Neural crest cell (in vitro differentiated cells): Measurements from ENCODE around the gene MSANTD4. TPM values are rescaled to one million over a fixed set of nuclear protein-coding genes. Genes with fewer than 3 reads are reported as not detected.
"Not testable (repeated sequence)": the region's sequence is repeated elsewhere in the genome, so short reads cannot be mapped to it uniquely, and the experiment has no call there.

ENCODE experiments used
- DNase-seq: peaks from one replicate; pipeline ENCODE4 v3.0.0; 2021; ENCODE audit warnings: low read depth, mixed read lengths, low spot score
- H3K27ac Mint-ChIP-seq: one replicate; pipeline ENCODE4 v1.8.0; 2021; ENCODE audit warnings: mild to moderate bottlenecking, mixed read lengths; ENCODE audit not compliant: unreplicated experiment
- H3K27me3 Mint-ChIP-seq: 2 replicates; pipeline ENCODE4 v1.8.0; 2021; ENCODE audit warnings: low read depth, mild to moderate bottlenecking, mixed read lengths
- H3K36me3 Mint-ChIP-seq: 2 replicates; pipeline ENCODE4 v1.8.0; 2021; ENCODE audit warnings: low read depth, mild to moderate bottlenecking, mixed read lengths
- H3K4me1 Mint-ChIP-seq: 2 replicates; pipeline ENCODE4 v1.8.0; 2021; ENCODE audit warnings: mixed read lengths
- H3K4me3 Mint-ChIP-seq: one replicate; pipeline ENCODE4 v1.8.0; 2021; ENCODE audit warnings: mild to moderate bottlenecking, mixed read lengths
- H3K9me3 Mint-ChIP-seq: 2 replicates; pipeline ENCODE4 v1.8.0; 2021; ENCODE audit warnings: mixed read lengths
- total RNA-seq: library from RNA; stranded (reverse); gene quantifications from 2 replicates; pipeline ENCODE4 v1.2.1, GENCODE V29; 2021
- TF ChIP-seq, protein P1 (sequence below): fragments of 200-600 bp; sonication (generic); conservative IDR thresholded peaks from 2 replicates; pipeline ENCODE4 v1.5.0; 2021; ENCODE audit warnings: antibody characterized with exemption, mild to moderate bottlenecking

MSANTD4 gene
- total RNA-seq, 1 donor from 2014 or later = 21.8 TPM

DNA sequence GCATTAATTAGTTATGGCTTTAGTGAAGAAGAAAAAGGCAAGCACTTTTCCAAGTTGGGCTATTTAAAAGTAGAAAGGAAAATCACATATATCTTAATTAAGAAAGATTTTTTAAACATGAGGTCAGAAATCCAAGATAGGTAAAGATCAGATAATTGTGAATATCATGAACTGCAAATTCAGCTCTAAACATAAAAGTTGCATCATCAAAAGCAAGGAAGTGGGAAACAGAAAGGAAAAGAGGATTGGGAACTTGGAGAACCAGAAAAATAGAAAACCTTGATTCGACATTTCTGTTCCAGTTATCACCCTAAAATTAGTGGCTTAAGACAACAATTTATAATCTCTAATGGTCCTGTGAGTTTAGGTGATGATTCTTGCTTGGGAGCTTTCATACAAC, 37.6 kb upstream of the MSANTD4 start:
- Mint-ChIP-seq H3K4me3 (no peak overlapping the region), H3K9me3 (peaks cover 5% of the 10 kb centered on the region), H3K27me3 (no peaks in the 10 kb centered on the region), H3K36me3 (peaks cover 2% of the 10 kb centered on the region), H3K4me1 (peaks cover 12% of the 10 kb centered on the region), H3K27ac (no peak overlapping the region)
- TF ChIP-seq, protein P1, sequence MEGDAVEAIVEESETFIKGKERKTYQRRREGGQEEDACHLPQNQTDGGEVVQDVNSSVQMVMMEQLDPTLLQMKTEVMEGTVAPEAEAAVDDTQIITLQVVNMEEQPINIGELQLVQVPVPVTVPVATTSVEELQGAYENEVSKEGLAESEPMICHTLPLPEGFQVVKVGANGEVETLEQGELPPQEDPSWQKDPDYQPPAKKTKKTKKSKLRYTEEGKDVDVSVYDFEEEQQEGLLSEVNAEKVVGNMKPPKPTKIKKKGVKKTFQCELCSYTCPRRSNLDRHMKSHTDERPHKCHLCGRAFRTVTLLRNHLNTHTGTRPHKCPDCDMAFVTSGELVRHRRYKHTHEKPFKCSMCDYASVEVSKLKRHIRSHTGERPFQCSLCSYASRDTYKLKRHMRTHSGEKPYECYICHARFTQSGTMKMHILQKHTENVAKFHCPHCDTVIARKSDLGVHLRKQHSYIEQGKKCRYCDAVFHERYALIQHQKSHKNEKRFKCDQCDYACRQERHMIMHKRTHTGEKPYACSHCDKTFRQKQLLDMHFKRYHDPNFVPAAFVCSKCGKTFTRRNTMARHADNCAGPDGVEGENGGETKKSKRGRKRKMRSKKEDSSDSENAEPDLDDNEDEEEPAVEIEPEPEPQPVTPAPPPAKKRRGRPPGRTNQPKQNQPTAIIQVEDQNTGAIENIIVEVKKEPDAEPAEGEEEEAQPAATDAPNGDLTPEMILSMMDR = no peak
- no peak for DNase-seq

DNA sequence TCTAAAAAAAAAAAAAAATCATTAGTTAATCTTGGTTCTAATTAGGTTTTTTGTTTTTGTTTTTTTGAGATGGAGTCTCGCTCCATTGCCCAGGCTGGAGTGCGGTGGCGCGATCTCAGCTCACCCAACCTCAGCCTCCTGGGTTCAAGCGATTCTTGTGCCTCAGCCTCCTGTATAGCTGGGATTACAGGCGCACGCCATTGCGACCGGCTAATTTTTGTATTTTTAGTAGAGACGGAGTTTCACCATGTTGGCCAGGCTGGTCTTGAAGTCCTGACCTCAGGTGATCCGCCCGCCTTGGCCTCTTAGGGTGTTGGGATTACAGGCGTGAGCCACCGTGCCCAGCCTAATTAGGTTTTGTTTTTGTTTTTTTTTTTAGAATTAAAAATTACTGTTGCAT, 36.3 kb upstream of the MSANTD4 start:
- not testable (repeated sequence) for H3K27ac Mint-ChIP-seq, H3K9me3 Mint-ChIP-seq, DNase-seq, H3K4me3 Mint-ChIP-seq, H3K27me3 Mint-ChIP-seq, H3K36me3 Mint-ChIP-seq
- peaks cover 12% of the 10 kb centered on the region for H3K4me1 Mint-ChIP-seq

DNA sequence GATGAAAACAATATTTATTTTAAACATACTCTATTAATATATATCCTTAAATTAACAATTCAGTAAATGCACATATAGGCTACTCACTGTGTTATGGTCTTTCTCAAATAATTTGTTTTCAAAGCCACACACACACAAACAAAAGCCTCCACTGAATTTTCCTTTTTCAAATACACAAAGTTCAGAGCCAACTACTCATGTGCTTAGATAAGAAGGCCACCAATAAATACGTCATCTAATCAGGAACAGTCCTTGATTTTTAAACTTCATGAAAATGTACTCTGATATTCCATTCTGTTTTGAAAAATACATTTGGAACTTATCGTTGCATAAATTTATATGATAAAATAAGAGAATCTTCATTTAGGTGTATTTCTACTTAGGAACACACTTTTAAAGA, 29.1 kb upstream of the MSANTD4 start:
- Mint-ChIP-seq H3K4me3 (no peak overlapping the region), H3K4me1 (no peaks in the 10 kb centered on the region), H3K9me3 (no peaks in the 10 kb centered on the region), H3K27me3 (no peaks in the 10 kb centered on the region), H3K36me3 (no peaks in the 10 kb centered on the region), H3K27ac (no peak overlapping the region)
- TF ChIP-seq, protein P1 = no peak
- no peak for DNase-seq

DNA sequence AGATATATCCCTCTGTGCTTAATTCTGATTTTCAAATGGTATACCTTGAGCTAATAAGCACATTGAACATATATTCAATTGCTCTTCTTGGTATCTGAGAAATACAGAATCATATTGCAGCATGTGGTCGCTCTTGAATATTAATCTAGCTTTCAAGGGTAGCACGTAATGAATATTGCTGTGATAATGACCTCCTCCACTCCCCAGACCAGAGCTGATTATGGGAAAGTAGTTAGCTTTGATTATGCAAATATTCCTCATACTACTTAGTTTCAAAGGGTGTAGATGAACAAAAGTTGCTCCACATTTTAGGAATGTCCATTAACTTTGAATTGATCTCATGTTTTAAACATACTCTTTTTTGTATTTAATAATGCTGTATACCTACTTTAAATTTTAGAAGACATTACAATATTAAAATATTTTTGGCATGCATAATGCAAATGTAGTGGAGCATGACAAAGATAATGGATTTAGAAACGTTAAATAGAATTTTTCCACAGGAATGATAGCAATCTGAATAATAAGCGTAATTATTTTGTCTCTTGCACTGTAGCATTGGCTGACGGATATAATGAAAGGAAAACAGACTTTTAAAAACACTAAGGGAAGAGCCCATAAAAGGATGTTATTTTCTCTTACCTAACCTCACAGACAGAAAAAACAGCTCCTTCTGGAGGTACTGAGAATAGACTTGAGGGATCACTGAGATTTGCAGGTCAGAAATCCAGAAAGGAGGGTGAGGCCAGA, 27.9 kb upstream of the MSANTD4 start:
- Mint-ChIP-seq H3K27ac (no peak overlapping the region), H3K4me3 (no peak overlapping the region), H3K27me3 (no peaks in the 10 kb centered on the region), H3K9me3 (no peaks in the 10 kb centered on the region), H3K4me1 (no peaks in the 10 kb centered on the region), H3K36me3 (no peaks in the 10 kb centered on the region)
- TF ChIP-seq, protein P1 = no peak
- no peak for DNase-seq

DNA sequence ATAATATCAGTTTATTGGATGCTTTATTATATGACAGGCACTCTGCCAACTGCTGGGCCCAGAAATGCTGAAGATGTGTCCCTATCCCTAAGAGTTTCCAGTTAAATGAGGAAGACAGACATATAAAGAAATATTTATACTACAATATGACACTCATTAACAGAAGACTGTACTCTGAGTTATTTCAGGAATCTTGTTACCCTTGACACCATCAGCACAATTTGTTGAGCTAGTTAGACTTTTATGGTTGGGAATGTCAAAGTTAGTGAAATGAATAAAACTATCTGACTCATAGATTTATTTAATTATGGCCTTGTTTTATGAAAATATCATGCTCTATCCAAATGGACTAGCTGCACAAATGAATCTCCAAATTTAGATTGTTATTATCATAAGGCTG, 25.6 kb upstream of the MSANTD4 start:
- H3K27me3 Mint-ChIP-seq = no peaks in the 10 kb centered on the region
- DNase-seq = no peak
- no peaks in the 10 kb centered on the region for H3K36me3 Mint-ChIP-seq
- TF ChIP-seq, protein P1 = no peak
- no peak overlapping the region for H3K4me3 Mint-ChIP-seq
- H3K4me1 Mint-ChIP-seq = no peaks in the 10 kb centered on the region
- H3K27ac Mint-ChIP-seq = no peak overlapping the region
- H3K9me3 Mint-ChIP-seq = no peaks in the 10 kb centered on the region

DNA sequence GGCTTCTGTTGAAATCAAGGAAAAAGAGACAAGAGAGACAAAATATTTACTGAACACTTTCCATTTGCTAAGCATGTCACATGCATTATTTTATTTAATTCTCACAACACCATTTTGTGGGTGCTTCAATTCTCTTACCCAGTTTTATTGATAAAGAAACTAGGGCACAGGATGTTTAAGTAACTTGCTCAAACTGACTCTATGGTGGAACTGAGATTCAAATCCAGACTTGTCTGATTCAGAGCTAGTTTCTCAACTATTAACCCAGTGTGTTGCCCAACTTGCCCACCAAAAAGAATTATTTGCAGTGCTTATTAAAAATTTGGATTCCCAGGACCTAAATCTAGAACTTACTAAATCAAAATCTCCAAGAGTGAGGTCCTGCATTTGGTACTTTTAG, 21.5 kb upstream of the MSANTD4 start:
- no peak for DNase-seq
- H3K36me3 Mint-ChIP-seq = no peaks in the 10 kb centered on the region

More for the DNA sequence above, 21.5 kb upstream of the MSANTD4 start:
- H3K9me3 Mint-ChIP-seq = no peaks in the 10 kb centered on the region
- H3K4me1 Mint-ChIP-seq = no peaks in the 10 kb centered on the region
- no peak overlapping the region for H3K27ac Mint-ChIP-seq
- no peaks in the 10 kb centered on the region for H3K27me3 Mint-ChIP-seq
- H3K4me3 Mint-ChIP-seq = no peak overlapping the region
- TF ChIP-seq, protein P1 = no peak
